ENCODE measurements around the gene ABCG8.

Gene ABCG8

GRCh38 chr2:43924463-43924862 is 85.7 kb downstream of the ABCG8 start:
- DNase-seq (ENCODE audit: low read depth), result no peak

GRCh38 chr2:43925431-43925830 is 86.7 kb downstream of the ABCG8 start:
- DNase-seq (ENCODE audit: low read depth), result no peak

- DNase-seq (ENCODE audit: low read depth), result no peak
These were observed 88.7 kb downstream of the ABCG8 start for GRCh38 chr2:43927442-43927841.

- no peak for DNase-seq (ENCODE audit: low read depth)
These were observed 92.5 kb downstream of the ABCG8 start for GRCh38 chr2:43931293-43931692.
